ENCODE data around the gene KCNN3.

Gene KCNN3

GRCh38 chr1:154813846-154814505, 56.1 kb downstream of the KCNN3 start:
- DNase-seq = no peak

DNA sequence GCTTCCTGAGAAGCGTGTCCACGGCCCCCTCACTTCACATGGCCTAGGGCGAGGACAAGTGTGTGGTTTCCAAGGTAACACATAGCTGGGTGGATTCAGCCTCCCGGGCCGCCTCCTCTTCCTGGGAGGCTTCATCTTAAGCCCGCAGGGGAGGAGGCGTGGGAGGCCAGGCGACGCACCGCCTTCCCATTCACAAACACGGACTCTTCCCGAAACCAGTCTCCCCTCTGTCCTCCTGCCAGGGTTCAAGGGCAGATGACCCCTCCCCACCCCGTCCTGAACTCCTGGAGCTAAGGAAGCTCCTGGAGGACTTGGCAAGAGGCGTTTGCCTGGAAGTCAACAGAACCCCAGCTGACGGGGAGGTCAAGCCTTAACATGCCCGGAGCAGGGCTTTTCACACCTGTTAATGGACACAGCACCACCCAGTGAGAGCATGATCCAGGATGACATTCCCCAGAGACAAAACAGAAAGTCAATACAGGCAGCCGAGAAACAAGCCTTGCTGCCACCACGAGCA, 56.7 kb downstream of the KCNN3 start:
- DNase-seq = no peak

- DNase-seq = no peak
Observed at GRCh38 chr1:154812877-154813276, 57.2 kb downstream of the KCNN3 start.

GRCh38 chr1:154810571-154810970, 59.5 kb downstream of the KCNN3 start:
- no peak for DNase-seq

GRCh38 chr1:154809436-154810413, 60.4 kb downstream of the KCNN3 start:
- no peak for DNase-seq

DNA sequence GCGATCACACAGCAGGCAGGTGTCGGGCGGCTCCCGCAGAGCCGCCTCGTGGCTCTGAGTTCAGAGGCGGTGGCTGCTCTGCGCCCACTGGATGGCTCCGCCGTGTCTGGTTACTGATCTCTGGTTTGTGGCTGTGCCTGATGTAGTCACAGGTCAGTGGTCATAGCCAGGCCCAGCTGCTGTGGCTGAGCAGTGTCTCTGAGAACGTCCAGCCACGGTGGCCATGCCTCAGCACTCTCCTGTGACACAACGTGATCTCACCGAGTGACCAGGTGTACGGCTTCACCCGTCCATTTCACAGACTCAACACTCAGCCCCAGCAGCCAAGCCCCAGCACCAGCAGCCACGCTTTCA, 61.2 kb downstream of the KCNN3 start:
- no peak for DNase-seq

DNA sequence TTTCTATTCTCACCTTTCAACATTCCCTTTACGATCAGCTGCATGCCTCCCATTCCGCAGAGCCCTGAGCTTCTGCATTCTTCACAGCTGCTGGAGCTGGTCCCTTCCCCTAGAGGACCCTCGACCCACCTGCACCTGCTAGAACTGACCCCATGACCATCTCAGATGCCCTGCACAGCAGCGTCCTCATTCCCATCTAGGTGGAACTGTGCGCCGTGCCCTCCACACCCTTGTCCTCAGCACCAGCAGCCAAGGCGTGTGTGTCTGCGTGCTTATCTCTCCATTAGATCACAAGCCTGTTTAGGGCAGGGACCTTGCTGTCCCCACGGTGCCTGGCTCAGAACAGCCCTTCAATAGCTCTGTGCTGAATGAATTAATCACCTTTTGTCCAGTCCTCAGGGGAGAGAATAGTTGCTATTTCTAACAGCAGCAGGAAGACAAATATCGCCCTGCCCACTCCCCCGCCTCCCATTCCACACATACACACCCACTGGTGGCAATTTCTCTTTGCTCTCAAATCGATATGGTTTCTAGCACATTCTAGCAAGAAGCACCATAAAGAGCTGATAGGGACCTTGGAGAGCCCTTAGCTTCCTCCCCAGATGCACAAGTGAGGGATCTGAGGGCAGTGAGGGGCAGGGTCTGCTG, 61.7 kb downstream of the KCNN3 start:
- no peak for DNase-seq

DNA sequence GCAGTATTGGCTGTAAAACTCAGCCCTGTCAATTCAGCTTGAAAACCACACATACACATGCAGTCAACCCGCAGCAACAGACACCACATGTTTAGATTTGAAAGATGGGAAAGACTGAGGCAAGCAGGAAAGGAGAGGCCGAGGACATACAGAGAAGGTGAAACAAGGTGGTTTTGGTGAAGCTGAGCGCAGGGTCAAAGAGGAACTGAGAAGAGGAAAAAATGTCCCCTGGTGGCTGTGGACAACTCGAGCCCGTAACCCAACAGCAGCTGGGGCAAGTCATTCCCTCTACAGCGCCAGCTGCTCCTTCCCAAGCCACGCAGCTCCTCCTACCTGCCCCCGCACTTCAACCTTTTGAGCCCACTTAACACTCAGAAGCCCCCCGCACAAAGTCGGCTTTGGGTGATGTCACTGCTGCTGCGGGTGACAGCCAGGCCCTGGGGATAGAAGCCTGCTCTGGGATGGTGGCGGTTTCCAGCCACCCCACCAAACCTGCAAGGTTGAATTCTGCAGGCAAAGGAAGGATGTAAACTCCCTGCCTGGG, 63.0 kb downstream of the KCNN3 start:
- DNase-seq = no peak

GRCh38 chr1:154806333-154806732, 63.7 kb downstream of the KCNN3 start:
- no peak for DNase-seq

DNA sequence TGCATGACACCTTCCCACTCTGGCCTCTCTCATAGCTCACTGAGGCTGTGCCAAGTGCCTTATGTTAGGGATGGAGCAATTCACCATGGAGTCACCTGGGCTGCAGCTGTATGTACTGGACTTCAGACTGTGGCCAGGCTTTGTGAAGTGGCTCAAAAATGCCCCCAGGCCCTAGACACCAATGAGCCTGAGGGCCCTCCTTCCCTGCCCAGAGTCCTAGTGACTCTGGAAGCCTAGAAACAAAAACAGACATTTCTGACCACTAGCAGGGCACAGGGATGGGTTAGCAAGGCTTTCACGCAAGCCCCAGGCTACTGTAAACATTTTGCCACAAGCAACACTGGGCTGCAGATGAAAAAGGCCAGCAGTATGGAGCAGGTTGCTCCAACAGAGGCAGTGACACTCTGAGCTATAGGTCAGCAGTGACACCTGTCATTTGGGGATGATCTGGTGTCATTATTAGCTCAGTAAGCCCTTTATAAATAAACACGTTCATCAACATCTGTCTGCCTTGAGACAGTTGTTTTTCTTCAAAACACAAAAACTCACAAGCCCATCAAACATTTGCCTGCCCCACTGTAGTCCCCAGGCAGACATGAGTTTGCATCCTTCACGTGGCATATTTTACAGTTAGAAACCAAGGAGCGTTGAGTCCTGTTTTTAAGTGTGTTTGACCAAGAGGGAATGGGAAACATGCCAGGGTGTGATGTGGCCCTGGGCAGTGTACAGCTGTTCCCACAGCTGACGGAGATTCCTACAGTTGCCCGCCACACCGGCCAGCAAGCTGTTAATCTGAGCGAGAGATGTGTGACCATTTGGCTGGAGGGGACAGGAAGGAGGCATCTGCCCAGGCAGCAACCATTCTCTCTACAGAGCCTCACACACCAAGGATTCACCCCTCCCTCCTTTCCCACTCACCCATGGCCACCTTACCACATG, 66.8 kb downstream of the KCNN3 start:
- DNase-seq = no peak

DNA sequence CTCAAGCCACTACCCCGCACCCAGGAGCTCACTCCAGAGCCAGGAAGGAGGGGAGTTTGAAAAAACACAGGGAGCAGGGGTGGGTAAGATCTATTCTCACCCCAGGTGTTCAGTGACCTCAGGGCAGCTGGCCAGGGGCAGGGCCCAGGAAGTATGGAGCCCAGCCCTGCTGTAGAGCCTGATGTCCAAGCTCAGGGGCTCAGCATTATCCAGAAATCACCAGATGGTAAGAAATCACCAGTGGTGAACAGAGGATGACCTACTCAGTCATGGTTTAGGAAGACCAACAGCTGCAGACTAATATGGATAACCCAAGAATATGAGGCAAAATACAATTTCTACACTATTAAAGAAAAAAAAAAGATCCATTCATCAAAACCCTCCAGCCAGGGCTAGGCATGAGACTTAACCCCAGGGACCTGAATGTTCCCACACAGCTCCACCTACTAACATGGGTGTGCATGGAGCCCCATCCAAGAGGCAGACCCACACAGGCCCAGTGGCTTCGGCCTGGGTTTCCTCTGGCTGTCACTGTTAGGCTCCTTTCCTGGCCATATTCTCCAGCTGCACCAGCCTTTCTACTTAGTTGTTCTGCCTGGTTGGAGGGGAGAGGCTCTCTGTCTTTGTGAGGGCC, 67.6 kb downstream of the KCNN3 start:
- DNase-seq = no peak

DNA sequence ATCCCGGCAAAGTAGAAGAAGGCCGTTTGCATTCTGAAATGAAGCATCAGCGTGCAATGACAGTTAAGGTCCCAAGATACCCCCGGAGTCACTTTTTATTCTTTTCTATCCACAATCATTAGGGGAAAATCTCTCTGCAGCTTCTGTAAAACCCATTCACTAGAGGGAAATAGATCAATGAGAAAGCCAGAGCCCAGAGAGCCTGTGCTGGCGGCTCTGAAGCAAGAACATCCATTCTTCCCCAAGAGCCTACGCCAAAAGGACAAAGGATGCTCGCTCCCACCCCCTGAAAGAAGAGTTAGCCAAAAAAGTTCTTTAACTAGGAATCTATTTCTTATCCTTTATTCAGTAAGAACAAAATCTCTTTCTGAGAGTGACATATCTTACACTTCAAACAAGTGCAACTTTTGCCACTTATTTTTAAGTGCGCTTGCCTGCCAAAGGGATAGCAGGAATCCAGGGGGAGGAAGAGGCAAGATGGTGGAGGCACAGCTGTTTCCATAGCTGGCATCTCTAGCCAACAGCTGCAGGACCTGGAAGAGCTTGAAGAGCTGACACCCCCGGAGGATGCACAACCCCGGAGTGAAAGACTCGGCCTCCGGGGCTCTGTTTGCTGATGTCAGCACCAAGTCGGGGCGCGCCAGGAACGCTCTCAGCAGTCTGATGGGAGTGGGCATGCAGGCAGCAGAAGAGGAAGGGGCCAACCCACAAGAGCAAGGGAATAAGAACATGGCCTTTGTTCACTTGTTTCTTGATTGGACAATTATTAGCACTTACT, 68.7 kb downstream of the KCNN3 start:
- DNase-seq = no peak

DNA sequence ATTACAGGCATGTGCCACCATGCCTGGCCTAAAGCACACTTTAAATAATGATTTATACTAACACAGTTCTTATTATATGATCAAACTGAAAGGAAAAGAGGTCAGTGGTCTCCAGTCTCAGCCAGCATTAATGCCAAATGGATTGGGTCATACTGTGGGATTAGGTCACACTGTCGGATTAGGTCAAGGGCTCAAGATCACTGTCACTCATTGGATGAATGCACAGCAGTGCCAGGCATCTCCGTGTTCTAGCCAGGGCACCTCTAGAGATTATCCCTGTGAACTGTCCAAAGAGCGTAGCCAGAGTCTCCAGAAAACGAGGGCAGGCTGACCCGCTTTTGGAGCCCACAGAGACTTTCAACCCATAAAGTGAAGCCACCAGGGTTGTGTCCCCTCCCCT, 70.9 kb downstream of the KCNN3 start:
- DNase-seq = no peak

DNA sequence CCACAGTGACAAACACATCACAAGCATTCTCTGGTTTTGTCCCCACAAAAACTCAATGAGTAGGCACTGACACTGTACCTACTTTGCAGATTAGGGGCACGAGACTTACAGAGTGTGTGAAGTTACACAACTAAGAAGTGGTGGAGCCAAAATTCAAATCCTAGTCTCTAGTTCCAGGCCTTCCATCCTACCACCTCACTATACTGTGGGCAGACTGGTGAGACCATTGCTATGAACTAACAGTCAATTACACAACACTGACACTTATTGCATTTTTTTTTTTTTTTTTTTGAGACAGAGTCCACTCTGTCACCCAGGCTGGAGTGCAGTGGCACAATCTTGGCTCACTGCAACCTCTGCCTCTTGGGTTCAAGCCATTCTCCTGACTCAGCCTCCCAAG, 71.4 kb downstream of the KCNN3 start:
- DNase-seq = no peak

GRCh38 chr1:154797175-154797574, 72.9 kb downstream of the KCNN3 start:
- no peak for DNase-seq

GRCh38 chr1:154796303-154796892, 73.7 kb downstream of the KCNN3 start:
- no peak for DNase-seq

- DNase-seq = no peak
Observed at GRCh38 chr1:154794608-154795007, 75.5 kb downstream of the KCNN3 start.

- no peak for DNase-seq
Observed at GRCh38 chr1:154793685-154794084, 76.4 kb downstream of the KCNN3 start.

GRCh38 chr1:154792899-154793298, 77.2 kb downstream of the KCNN3 start:
- DNase-seq = no peak

Measured in CD4-positive, alpha-beta T cell treated with Interleukin-10 for 1 hour (primary cell).